Occipital lobe (tissue), 2 donors: Measurements from ENCODE around the gene GPR89A. TPM values are rescaled to one million over a fixed set of nuclear protein-coding genes. Genes with fewer than 3 reads are reported as not detected.
"Not testable (repeated sequence)": the region's sequence is repeated elsewhere in the genome, so short reads cannot be mapped to it uniquely, and the experiment has no call there.

Source experiments
- DNase-seq: peaks from one replicate; lab custom pipeline; 2025; lab: John Stamatoyannopoulos, UW
- total RNA-seq: library from RNA; depleted of rRNA; stranded (reverse); fragments of >200 nt; gene quantifications from one replicate; pipeline ENCODE4 v1.2.3, GENCODE V29; 2014

The GPR89A gene
- total RNA-seq, 1 donor from 2014 or later = 38.4 TPM

DNA sequence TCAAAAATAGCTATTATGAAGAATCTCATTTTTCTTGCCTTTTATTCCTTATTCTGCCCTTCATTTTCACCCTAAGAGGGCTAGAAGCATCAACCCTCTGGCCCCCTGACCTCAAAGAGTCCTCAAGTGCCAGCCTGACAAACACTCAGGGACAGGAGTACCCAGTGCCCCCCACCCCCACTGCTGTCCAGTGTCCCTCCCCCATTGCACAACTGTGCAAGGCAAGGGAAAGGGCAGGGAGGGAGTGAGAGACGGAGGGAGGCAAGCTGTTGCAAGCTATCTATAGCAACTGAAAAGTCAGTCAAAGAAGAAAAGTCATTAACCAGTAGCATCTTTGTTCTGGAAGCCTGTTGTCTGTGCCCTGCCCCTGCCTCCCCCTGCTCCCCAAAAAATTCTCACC lies 78.3 kb downstream of the GPR89A start:
- DNase-seq = not testable (repeated sequence)

DNA sequence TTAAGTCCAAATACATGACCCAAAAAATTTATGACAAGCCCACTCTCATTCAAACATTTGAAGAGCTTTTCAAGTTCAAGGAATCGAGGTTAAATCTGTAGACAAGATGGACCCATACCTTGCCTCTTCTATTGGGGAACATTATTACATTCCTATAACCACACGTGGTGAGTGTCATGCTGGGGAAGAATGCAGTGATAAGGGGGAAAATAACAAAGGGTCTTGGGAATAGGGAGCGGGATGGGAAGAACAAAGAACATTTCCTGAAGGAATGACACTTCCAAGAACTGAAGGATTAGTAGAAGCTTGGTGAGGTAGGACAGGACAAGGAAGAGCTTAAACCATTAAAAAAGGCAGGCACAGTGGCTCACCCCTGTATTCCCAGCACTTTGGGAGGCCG lies 80.5 kb downstream of the GPR89A start:
- DNase-seq = no peak

GRCh38 chr1:145688924-145689323 lies 81.1 kb downstream of the GPR89A start:
- no peak for DNase-seq

DNA sequence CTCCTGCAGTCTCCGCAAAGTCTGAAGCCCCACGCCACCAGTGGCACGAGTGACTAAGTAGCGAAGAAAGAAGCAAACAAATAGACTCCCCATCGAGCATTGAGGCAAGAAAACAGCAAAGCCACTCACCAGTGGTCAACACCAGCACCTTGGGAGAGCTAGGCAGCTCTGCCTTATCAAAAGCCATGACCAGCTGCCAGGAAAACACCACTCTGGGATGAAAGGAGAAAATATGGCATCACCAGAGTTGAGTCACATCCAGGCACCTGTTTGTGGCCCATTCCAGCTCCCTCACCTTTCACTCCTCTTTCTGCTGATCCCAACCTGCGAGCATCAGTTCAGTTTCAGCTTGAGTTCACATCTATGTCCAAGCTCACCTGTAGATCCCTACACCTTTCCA lies 82.1 kb downstream of the GPR89A start:
- no peak for DNase-seq

DNA sequence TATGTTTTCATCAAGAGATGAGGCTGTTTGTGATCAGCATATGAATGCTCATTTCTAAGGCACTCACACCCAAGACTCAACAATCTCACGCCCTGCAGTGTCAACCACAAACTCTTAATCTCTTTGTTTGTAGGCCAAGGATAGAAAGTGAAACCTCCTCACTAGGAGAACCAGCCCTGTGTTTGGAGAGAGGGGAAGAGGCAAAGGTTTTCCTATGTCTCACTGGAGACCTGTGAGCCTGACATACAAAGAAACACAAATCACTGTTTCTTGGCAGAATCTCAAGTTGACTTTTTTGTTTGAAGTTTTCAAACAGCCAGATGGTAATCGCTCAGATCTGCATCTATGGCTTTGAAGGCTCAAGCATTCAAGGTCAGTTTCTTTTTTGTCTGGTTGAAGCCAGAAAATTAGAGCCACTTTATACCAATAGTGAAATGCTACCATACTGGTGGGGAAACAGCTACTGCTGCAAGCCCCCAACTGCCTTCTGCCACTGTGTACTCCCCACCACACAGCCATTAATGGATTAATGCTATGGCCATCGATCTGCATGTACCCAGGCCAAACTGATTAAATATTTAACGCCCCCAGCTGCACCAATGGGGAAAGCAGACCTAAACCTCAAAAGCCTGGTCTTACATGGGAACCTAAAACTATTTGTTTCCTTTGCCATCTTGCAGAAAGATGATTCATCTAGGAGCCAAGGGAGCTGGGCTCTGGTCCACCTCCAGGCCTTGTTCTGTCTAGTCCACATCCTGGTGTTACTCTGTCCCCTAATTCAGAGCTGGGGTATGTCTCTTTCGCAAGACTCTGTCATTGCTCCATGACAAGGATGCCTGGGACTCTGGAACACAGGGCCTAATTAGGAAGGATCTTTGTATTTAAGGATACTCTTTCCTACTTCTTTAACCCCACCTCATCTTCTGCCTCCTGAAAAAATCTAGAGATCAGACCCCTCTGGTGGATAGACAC lies 83.1 kb downstream of the GPR89A start:
- no peak for DNase-seq

DNA sequence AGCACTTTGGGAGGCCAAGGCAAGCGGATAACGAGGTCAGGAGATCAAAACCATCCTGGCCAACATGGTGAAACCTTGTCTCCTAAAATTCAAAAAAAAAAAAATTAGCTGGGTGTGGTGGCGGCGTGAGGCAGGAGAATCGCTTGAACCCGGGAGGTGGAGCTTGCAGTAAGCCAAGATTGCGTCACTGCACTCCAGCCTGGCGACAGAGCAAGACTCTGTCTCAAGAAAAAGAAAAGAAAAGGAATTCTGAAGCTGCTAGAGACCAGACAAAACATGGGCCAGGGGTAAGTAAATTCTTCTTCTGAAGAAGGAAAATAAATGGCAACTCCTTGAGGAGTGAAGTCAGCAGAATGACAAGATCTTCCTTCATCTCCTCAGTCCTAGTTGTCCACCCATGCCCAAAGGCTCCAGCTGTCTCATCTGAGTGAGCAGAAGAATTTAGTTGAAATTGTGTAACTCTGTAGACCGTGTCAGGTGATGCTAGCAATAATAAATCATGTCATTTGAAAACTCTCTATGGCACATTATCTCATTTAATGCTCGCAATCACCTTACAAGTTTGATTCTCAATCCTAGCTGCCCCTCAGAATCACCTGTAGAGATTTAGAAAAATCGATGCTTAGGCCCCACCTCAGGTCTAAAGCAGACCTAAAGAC lies 85.1 kb downstream of the GPR89A start:
- DNase-seq = no peak

DNA sequence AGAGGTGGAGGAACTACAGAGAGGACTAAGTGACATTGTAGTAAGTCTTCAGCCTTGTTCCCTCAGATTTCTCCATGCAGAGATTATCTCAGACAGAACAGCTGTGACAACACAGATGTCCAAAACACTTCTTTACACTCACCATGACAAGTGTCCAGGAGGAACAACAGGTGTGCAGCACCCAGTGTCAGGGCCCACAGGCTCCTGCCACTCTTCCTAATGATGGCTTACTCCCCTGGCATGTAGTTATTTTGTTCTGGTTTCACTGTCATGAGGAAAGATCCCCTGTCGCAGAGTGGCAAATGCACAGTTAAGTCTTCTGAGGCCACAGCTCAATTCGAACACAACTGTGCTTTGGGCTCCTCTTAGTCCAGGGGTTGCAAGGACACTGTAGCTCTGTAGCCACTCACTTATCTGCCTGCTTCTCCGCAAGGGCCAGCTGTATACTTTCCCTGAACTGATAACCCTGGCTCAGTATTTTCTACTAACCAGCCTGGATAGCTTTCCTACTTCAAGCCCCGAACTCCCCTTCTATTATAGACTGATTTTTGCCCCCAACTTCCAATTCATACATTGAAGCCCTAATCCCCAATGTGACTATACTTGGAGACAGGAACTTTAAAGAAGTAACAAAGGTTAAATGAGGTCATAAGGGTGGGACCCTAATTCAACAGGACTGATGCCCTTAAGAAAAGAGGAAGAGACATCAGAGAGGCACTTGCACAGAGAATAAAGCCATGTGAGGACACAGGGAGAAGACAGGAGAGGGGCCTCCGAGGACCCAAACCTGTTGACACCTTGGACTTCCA lies 88.2 kb downstream of the GPR89A start:
- no peak for DNase-seq

DNA sequence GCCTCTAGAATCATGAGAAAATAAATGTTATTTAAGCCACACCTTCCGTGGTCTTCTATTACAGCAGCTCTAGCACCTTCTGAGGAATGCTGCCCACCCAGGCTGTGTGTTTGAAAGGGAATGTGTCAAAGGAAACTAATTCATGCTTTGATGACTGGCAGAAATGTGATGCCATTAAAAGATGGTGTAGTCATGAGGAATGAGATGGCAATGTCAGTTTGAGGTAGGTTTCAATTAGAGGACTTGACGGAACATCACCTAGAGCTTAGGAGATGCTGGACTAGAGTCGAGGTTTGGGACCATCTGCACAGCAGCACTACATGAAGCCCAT lies 88.8 kb downstream of the GPR89A start:
- no peak for DNase-seq

DNA sequence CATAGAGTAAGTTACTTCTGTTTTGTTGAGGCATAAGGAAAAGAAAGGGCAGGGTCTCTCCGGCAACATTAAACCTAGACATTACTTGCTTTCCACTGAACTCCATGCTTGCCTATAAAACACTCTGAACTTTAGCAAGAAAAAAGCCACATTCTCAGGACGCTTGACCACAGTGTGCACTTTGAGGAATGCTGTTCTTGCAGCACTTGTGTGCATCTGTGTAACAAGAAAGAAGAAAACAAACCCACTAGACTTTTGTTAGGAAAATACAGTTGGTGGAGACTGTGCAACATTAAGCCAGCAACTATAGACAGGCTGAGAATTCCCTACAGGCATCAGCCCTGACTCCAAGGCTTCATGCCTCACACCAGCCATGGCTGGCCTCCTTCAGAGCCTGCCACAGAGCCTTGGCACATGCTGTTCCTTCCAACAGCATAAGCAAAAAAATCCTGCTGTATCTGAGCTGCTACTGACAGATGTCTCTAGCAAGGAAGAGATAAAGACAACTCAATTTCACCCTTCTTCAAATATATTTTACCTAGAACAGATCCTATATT lies 93.6 kb downstream of the GPR89A start:
- no peak for DNase-seq

DNA sequence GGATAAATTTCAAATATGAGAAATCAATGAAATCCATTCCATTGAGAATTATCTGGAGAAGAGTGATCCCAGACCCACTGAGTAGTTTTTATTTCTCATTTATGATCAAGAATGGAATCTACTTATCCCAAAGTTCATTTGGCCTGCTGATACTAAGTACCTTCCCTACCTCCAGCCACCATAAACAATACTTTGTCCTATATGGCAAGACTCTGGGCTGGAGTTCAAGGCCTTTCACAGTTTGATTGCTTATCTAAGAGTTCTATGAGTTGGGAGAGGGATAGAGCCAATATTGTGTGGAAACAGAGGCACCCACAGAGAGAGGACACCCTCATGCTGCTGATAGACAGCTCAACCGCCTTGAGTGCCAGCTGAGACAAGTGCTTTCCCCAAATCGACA lies 94.3 kb downstream of the GPR89A start:
- no peak for DNase-seq

GRCh38 chr1:145702826-145703225 lies 95.0 kb downstream of the GPR89A start:
- DNase-seq = no peak

DNA sequence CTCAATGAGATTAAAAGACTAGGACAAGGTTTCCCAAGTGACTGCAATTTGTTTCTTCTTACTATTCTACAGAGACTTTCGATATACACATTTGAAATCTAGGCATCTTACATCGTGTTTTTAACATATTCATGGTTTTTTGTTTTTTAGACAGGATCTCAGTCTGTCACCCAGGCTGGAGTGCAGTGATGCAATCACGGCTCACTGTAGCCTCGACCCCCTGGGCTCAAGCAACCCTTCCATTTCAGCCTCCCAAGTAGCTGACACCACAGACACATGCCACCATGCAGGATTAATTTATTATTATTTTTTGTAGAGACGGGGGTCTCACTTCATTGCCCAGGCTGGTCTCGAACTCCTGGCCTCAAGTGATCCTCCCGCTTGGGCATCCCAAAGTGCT lies 97.8 kb downstream of the GPR89A start:
- no peak for DNase-seq

DNA sequence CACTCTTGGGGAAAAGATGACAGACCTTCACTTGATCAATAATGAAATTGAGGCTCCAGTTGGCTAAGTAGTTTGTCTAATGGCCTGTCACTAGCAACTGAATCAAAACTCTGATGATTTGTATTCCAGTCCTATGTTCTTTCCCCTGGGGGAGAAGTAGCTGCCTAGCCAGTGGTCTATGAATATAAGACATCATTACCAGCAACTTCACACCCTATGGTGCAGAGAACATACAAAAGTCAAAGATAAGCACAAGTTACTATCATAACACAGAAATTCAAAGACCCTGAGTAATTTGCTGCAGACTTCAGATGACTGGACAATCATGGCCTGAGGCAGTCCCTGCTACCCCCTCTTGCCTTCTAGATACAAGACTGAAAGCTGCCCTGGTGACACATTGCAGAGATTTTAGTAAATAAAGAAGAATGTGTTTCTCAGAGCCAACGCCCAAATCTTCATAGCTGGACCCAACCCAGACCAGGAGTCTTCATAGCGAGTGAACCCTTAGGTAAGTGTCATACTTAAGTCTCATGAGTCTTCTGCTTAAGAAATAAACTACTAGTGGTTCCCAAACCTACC lies 98.4 kb downstream of the GPR89A start:
- DNase-seq = no peak

- no peak for DNase-seq
Measured at GRCh38 chr1:145707183-145707867, 99.5 kb downstream of the GPR89A start, which contains the start of gene PDZK1. Gene PDZK1, minus strand, starts transcription at chr1:145707368. Its CDS starts 19,347 bp downstream, at chr1:145688021.

DNA sequence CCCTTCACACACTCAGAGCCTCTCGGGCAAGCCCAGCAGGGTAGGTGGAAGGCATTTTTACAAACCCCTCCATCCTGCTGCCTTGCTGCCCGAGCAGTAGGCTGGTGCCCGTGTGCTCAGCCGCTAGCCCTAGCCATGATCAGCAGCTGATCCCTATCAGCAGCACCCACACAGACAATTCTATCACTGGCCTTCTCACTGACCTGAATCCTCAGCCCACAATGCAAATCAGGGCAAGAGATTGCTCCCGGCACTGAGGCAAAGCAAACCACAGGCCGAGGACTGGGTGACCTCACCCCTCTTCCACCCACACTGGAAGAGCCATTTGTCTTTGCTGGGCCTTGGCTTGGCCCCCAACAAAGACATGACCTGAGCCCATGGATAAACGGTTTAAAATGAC lies 100.3 kb downstream of the GPR89A start:
- no peak for DNase-seq

DNA sequence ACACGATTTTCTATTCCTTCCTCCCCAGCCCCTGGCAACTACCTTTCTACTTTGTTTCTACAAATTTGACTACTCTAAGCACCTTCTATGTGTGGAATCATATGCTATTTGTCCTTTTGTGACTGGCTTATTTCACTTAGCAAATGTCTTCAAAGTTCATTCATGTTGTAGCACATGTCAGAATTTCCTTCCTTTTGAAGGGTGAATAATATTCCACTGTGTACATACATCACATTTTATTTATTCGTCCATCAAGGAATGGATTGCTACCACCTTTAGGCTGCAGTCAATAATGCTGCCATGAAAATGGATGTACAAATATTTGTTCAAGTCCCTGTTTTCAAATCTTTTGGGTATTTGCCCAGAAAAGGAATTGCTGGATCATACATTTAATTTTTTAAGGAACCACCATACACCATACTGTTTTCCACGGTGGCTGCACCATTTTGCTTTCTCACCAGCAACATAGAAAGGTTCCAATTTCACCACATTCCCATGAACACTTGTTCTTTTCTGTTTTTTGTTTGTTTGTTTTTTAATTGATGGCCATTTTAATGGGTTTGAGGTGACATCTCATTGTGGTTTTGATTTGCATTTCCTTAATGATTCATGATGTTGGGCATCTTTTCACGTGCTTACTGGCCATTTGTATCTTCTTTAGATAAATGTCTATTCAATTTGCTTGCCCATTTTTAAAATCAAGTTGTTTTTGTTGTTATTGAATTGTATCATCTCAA lies 102.7 kb downstream of the GPR89A start:
- DNase-seq = no peak

GRCh38 chr1:145711213-145711651 lies 103.4 kb downstream of the GPR89A start:
- no peak for DNase-seq

DNA sequence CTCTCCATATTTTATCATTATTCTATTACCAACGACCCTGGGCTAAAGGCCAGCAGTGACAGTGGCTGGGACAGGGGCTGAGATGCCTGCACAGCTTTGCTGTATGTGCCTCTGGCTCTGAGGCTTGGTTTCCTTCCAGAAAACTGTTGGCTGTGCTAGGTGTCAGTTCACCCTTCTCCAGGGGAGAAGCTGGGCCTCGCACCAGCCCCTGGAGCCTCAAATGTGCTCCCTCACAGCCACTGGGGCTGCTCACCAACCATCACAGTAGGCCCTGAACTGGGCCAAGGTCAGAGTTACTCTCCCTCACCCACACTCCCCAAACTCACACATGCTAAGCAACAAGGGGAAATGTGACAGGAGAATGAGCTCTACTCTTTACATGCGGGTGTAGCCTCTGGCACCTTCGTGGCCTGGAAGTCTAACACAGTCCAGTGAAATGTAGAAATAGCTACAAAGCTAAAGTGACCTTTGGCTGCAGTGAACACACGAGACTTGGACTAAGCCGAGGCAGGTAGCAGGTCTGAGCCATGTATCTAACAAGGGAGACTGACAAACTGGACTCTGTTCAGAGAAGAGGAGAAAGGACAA lies 106.8 kb downstream of the GPR89A start:
- no peak for DNase-seq

DNA sequence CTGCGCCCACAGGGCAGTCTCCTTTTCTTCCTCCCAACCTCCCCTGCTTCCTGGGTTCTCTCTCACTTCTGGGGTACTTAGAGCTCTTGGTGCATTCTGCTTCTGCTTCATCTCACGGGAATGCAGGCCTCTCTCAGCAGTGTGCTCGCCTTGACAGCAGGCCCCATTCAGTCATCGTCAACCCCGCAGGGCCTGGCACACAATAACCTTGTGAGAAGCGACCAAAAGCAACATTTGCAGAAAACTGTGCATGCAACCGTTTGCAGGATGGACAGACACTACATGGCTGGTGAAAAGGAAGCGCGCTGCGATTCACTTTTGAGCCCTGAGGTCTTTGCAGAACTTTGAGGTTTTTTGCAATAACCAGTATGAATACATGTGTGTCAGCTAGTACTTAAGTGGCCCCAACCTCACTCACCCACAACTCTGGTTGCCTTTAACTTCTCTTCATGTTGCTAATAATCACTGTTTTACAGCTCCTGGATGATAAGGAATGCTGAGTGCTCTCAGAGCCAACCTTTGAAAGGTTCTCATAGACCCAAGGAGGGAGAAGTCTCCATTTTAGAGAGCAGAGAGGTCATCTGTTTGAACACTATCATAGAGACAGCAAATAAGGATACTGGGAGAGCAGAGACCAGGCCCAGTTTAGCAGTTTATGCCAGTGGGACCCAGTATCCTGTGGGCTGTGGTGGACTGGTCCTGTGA lies 109.0 kb downstream of the GPR89A start:
- no peak for DNase-seq
